Neural cell (in vitro differentiated cells): Measurements from ENCODE around the gene MUC2.

Experiments used
- EP300 ChIP-seq: fragments of 450-650 bp; conservative IDR thresholded peaks from 2 replicates; pipeline ENCODE4 v1.6.1; 2014; ENCODE audit warnings: antibody characterized with exemption, mild to moderate bottlenecking, moderate library complexity; ENCODE audit not compliant: poor library complexity, severe bottlenecking
- MXI1 ChIP-seq: fragments of 450-650 bp; conservative IDR thresholded peaks from 2 replicates; pipeline ENCODE4 v1.6.1; 2014; ENCODE audit warnings: antibody characterized with exemption, mild to moderate bottlenecking; ENCODE audit not compliant: poor library complexity, severe bottlenecking
- RAD21 ChIP-seq: fragments of 450-650 bp; conservative IDR thresholded peaks from 2 replicates; pipeline ENCODE4 v1.6.1; 2014; ENCODE audit warnings: antibody characterized with exemption, mild to moderate bottlenecking, moderate library complexity
- TAF1 ChIP-seq: IDR thresholded peaks from 2 replicates; pipeline ENCODE4 v1.6.1; 2012; ENCODE audit warnings: low read depth
- TF ChIP-seq, protein P1 (sequence below): fragments of 450-650 bp; IDR thresholded peaks from 2 replicates; pipeline ENCODE4 v1.5.1; 2014; ENCODE audit warnings: antibody characterized with exemption, mild to moderate bottlenecking, moderate library complexity; ENCODE audit not compliant: poor library complexity, severe bottlenecking
- TF ChIP-seq, protein P2 (sequence below): IDR thresholded peaks from 2 replicates; pipeline ENCODE4 v1.6.1; 2012; ENCODE audit warnings: borderline replicate concordance

DNA sequence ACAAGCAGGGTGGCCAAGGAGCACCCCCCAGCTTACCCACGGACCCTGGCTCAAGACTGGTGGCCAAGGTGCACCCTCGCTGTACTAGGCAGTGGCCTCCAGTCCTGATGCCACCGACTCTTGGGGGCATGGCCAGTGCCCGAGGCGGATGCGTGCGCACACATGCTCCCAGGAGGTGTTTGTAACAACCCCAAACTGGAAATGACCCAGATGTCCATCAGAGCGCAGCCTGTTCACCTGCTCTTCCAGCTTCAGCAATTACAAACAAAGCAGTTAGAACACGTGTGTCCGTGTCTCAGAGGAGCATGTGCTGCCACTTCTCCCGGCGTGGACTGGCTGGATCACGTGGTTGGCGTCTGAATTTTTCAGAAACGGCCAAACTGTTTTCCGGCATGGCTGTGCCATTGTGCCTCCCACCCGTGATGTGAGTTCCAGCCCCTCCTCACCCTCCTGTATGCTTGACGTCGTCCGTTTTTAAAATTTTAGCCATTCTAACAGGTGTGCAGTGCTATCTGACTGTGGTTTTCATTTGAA, 31.0 kb upstream of the MUC2 start:
- TF ChIP-seq, protein P1, sequence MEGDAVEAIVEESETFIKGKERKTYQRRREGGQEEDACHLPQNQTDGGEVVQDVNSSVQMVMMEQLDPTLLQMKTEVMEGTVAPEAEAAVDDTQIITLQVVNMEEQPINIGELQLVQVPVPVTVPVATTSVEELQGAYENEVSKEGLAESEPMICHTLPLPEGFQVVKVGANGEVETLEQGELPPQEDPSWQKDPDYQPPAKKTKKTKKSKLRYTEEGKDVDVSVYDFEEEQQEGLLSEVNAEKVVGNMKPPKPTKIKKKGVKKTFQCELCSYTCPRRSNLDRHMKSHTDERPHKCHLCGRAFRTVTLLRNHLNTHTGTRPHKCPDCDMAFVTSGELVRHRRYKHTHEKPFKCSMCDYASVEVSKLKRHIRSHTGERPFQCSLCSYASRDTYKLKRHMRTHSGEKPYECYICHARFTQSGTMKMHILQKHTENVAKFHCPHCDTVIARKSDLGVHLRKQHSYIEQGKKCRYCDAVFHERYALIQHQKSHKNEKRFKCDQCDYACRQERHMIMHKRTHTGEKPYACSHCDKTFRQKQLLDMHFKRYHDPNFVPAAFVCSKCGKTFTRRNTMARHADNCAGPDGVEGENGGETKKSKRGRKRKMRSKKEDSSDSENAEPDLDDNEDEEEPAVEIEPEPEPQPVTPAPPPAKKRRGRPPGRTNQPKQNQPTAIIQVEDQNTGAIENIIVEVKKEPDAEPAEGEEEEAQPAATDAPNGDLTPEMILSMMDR: no peak
- no peak for TF ChIP-seq TAF1
- no peak for TF ChIP-seq RAD21
- no peak for TF ChIP-seq EP300
- TF ChIP-seq MXI1: no peak
- TF ChIP-seq, protein P2, sequence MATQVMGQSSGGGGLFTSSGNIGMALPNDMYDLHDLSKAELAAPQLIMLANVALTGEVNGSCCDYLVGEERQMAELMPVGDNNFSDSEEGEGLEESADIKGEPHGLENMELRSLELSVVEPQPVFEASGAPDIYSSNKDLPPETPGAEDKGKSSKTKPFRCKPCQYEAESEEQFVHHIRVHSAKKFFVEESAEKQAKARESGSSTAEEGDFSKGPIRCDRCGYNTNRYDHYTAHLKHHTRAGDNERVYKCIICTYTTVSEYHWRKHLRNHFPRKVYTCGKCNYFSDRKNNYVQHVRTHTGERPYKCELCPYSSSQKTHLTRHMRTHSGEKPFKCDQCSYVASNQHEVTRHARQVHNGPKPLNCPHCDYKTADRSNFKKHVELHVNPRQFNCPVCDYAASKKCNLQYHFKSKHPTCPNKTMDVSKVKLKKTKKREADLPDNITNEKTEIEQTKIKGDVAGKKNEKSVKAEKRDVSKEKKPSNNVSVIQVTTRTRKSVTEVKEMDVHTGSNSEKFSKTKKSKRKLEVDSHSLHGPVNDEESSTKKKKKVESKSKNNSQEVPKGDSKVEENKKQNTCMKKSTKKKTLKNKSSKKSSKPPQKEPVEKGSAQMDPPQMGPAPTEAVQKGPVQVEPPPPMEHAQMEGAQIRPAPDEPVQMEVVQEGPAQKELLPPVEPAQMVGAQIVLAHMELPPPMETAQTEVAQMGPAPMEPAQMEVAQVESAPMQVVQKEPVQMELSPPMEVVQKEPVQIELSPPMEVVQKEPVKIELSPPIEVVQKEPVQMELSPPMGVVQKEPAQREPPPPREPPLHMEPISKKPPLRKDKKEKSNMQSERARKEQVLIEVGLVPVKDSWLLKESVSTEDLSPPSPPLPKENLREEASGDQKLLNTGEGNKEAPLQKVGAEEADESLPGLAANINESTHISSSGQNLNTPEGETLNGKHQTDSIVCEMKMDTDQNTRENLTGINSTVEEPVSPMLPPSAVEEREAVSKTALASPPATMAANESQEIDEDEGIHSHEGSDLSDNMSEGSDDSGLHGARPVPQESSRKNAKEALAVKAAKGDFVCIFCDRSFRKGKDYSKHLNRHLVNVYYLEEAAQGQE: no peak
